Stimulated activated CD8-positive, alpha-beta memory T cell treated with anti-CD3 and anti-CD28 coated beads, Interleukin-7, amount 100 ng/mL, for 48 hours (primary cell): ENCODE measurements around the gene CIRBP.

Experiments
- DNase-seq, 2 donors: peaks; one replicate each; pipeline ENCODE4 v3.0.0-alpha.2; 2020; ENCODE audit warnings: low read depth in 1 of 2; ENCODE audit errors: extremely low read depth in 1 of 2

Gene CIRBP

DNA sequence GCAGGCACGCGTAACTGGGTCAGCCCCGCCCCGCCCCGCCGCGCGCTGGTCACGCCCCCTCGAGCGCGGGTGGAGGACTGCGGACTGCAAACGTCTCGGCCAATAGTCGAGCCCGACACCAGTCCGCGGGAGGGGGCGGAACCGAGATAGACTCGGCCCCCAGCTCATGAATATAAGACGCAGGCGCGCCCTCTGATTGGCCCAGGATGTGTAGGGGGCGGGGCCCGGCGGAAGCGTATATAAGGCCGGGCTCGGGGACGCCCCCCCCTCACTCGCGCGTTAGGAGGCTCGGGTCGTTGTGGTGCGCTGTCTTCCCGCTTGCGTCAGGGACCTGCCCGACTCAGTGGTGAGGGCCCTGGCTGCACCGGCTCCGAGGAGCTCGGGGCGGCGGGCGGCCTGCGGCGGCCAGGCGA, at the start of gene CIRBP:
TSS of gene CIRBP (plus strand) at position 268 of the 413 bp plus-strand sequence. CDS start 1,602 bp downstream, outside the sequence.
- peak; percentile 98 to 100 for DNase-seq

DNA sequence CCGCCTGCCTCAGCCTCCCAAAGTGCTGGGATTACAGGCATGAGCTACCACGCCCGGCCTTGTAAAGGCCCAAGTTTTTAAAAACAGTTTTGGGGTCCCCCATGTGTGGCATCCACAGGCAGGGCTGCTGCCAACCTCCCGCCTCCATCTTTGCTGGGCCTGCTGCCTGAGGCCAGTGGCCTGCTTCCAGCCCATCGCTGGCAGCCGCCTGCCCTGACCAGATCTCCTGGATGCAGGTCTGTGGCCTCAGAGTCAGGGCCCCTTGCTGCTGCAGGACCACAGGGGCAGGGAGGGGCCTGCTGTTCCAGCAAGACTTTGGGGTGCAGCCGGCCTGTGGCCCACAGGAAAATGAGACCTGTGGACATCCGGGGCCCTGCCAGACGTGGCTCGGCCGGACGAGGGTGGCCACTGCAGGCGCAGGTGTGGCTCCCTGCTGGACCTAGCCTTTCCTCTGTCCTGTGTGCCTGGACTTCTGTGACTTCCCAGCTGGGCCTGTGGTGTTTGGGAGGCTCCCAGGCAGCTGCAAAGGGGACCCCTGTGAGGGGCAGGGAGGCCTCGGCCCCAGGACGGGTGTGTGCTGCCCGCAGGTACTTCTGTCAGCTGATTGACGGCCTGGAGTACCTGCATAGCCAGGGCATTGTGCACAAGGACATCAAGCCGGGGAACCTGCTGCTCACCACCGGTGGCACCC, 49.2 kb upstream of the CIRBP start:
- DNase-seq = no peak

DNA sequence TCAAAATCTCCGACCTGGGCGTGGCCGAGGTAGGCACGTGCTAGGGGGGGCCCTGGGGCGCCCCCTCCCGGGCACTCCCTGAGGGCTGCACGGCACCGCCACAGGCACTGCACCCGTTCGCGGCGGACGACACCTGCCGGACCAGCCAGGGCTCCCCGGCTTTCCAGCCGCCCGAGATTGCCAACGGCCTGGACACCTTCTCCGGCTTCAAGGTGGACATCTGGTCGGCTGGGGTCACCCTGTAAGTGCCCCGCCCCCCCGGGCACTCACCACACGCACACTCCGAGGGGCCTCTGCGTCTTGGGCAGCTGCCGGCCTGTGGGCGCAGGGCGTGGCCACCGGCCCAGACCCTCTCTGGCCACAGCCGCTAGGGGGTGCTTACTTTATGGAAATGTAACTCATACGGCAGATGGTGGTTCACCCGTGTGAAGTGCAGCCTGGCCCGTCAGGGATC, 48.6 kb upstream of the CIRBP start:
- no peak for DNase-seq

DNA sequence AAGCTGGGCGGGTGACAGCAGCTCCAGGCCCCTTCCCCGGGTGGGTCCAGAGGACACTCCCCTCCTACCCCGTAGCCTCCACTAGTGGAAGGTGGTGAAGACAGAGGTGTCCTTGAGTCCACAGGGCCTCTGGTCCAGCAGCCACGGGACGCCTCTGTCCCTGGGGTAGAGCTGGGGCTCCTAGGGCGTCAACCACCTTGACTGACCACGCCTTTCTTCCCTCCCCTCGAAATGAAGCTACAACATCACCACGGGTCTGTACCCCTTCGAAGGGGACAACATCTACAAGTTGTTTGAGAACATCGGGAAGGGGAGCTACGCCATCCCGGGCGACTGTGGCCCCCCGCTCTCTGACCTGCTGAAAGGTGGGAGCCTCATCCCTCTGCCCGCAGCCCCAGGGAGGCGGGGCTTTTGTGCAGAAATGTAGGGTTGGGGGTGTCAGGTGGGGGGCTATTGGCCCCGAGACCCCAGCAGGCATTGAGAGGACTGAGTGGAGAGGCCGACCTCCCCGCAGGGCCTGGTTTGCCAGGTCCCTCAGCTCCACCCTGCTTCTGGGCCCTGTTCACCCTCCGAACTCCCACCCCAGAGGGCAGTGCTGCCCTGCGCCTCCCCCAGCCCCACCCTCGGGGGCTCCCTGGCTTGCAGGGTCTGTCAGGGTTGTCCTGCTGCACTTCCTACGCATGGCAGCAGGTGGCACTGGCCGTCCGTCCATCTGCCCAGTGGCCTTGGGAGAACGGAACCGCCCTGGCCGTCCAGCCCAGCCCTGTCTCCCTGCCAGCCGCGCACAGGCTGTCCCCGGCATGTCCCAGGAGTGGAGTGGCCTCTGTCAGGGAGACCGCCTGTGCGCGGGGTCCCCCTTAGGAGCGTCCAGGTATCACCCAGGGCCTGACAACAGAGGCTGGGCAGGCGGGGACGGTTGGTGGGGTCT, 47.9 kb upstream of the CIRBP start:
- DNase-seq = no peak

DNA sequence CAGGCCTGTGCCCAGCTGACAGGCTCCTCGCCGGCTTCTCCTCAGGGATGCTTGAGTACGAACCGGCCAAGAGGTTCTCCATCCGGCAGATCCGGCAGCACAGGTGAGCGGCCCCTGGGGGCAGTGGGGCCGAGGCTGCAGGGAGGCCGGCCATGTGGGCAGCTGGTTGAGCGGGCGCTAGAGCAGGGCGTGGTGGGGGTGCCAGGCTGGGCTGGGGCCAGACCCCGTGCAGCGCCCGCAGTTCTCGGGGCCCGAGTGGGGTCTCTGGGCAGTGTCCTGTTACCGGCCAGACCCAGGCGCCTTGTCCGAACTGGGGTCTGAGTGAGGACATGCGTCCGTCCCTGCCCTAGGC, 47.3 kb upstream of the CIRBP start:
- DNase-seq = no peak

DNA sequence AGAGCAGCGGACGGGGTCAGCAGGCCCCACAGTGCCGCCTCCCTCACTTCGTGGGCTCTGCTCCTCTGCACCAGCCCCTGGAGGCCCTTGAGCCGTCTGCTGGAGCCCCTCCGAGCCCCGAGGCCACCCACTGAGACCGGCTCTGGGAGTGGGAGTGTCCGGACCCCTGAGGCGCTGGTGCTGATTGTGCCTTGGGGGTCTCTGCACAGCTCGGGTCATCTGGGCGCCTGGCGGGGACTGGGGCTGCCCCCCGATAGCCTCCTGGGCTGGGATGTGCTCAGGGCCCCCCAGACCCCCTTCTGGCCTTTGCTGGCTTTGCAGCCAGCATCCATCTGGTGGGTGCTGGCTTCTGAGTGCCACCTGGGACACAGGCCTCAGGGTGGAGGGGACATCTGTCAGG, 46.7 kb upstream of the CIRBP start:
- DNase-seq = no peak

DNA sequence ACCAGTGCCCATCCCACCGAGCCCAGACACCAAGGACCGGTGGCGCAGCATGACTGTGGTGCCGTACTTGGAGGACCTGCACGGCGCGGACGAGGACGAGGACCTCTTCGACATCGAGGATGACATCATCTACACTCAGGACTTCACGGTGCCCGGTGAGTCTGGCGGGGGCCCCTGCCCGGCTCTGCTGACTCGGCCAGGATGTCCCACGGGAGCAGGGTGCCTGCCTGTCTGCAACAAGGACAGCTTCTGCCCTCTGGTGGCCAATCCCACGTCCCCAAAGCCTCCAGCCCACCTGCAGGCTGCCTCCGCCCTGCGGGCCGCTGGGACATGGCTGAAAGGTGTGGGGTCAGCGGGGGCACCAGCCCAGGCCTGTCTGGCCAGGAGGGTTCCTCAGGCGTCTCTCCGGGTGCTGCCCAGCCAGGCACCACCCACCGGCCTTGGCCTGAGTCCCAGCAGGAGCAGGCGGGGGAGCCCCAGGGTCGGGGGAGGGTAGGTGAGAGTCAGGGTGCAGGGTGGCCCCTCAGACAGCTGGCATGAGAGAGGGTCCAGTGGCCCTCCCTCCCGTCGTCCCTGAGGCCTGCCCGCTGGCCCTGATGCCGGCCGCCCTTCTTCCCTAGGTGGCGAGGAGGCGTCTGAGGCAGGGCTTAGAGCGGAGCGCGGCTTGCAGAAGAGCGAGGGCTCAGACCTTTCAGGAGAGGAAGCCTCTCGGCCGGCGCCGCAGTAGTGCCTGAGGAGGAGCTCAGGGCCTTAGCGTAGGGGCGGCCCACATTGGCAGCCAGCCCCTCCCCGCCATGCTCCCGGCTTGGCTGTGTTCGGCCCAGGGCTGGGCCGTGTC, 45.9 kb upstream of the CIRBP start:
- no peak for DNase-seq

DNA sequence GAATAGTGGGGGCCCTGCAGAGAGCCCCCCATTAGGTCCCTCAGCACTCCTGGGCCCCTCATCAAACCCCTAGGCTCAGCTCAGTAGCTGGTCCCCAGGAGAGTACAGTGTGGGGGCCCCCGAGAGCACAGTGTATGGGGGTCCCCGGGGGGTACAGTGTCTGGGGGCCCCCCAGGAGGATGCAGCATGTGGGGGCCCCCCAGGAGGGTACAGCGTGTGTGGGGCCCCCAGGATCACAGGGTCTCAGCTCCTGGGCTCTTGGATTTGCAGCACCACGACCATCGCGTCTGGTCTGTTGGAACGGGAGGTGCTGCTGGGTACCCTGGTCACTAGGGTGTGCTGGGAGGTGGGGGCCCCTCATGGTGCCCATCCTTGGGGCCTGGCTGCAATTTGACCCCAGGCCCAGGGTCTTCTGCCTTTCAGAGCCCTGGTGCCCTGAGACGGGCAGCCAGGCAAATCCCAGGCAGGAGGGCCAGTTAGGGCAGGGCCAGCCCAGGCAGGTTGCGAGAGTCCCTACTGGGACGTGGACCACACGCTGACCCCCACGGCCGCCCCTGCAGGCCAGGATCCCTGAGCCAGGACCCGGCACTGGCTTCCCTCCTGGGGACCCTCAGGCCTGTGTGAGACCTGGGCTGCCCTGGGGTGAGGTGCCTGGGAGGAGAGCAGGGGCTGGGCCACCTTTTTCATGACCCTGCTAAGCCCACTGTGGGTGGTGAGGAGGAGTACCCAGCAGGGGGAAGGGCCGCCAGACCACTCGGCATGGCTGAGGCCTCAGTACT, 44.9 kb upstream of the CIRBP start:
- DNase-seq = no peak

DNA sequence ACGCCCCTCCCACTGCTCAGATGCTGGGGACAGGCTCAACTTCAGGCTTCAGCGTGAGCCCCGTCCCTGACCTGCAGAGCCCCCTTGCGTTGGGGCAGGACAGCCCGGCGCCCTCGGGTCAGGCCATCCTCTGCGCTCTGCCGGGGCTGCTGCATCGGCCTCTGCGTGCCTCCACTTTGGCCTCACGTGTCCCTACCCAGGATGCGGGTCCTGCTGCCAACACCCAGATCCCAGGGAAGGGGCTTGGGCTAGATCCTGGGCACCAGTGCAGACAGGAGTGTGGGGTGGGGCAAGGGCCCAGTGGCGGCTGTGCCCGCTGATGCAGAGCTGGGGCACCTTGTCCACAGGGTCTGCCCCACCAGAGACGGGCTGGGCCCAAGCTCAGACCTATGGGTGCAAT, 44.3 kb upstream of the CIRBP start:
- no peak for DNase-seq

DNA sequence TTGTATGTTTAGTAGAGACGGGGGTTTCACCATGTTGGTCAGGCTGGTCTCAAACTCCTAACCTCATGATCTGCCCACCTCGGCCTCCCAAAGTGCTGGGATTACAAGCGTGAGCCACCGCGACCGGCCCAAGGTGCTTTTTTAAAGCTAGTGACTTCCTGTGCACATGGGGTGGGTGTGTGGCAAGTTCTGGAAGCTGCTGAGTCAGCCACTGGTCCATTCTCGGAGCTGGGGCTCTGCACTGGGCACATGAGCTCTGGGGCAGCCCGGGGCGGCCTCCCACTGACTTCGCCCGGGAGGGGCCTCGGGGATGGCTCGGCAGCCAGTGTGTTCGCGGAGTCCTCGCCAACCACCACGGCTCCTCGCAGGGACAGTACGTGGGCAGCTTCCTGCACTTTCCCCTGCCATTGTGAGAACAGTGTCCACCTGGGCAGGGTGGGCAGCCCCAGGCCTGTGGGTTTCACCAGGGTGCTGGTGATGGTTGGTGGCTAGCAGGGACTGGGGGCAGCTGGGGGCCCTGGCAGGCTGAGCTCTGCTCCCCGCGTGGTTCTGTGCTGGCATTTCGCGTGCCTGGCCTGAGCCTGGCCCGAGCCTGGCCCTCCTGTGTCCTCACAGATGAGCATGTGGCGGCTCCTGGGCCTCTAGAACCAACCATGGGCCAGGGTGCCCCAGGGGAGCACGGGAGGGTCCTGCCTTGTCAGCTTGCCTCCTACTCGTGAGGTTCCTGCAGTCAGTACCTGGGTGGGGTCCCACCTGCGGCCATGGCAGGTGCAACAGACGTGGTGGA, 43.5 kb upstream of the CIRBP start:
- DNase-seq = no peak

DNA sequence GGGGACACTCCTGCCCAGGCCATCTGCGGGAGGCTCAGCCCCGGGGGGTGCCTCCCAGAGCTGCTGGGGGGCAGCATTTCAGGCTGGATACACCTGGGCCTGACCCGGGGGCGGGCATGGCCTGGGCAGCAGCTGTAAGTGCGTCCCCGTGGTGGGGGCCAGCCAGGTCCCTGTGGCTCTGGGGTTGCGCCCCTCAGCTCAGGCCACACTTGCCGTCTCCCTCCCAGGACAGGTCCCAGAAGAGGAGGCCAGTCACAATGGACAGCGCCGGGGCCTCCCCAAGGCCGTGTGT, 43.0 kb upstream of the CIRBP start:
- DNase-seq = no peak

DNA sequence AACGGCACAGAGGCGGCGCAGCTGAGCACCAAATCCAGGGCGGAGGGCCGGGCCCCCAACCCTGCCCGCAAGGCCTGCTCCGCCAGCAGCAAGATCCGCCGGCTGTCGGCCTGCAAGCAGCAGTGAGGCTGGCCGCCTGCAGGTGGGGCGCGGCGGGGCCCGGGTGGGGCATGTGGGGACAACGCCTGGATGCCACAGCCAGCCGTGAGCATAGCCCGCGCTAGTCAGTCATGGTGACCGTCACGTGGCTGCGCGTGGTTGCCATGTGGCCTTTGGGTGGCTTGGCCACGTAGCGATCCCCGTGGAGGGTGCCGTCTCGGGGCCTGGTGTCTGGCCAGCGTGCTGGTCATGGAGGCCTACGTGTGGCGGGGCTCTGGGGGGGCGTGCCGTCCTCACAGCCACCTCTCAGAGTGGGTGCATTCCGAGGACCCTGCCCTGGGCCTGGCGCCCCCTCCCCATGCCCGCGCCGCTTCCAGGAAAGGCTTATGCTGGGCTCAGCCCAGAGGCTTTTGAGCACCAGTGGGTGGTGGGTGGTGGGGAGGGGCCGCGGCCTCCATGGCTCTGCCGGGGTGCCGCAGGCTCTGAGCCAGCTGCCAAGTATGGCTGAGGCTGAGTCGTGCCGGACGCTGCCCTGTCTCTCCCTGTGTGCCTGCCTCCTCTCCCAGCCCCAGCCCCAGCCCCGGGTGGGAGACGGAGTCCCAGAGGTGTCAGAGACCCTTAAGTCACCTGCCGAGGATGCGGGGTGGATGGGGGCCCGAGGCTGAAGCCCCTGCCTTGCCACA, 42.4 kb upstream of the CIRBP start:
- DNase-seq = no peak

DNA sequence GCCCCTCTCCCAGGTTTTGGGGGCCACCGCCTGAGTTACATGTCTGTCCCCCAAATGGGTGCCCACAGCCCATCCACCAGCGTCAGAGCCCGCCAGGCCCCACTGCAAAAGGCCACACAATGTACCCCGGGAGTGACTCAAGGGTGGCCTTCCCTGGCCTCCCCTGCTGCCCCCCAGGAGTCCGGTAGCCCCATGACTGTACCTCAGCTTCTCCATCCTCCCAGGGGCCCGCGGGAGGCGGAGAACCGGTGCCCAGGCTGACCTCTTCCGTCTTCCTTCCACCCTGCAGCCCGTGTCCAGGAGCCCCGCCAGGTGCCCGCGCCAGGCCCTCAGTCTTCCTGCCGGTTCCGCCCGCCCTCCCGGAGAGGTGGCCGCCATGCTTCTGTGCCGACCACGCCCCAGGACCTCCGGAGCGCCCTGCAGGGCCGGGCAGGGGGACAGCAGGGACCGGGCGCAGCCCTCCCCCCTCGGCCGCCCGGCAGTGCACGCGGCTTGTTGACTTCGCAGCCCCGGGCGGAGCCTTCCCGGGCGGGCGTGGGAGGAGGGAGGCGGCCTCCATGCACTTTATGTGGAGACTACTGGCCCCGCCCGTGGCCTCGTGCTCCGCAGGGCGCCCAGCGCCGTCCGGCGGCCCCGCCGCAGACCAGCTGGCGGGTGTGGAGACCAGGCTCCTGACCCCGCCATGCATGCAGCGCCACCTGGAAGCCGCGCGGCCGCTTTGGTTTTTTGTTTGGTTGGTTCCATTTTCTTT, 41.7 kb upstream of the CIRBP start:
- no peak for DNase-seq

DNA sequence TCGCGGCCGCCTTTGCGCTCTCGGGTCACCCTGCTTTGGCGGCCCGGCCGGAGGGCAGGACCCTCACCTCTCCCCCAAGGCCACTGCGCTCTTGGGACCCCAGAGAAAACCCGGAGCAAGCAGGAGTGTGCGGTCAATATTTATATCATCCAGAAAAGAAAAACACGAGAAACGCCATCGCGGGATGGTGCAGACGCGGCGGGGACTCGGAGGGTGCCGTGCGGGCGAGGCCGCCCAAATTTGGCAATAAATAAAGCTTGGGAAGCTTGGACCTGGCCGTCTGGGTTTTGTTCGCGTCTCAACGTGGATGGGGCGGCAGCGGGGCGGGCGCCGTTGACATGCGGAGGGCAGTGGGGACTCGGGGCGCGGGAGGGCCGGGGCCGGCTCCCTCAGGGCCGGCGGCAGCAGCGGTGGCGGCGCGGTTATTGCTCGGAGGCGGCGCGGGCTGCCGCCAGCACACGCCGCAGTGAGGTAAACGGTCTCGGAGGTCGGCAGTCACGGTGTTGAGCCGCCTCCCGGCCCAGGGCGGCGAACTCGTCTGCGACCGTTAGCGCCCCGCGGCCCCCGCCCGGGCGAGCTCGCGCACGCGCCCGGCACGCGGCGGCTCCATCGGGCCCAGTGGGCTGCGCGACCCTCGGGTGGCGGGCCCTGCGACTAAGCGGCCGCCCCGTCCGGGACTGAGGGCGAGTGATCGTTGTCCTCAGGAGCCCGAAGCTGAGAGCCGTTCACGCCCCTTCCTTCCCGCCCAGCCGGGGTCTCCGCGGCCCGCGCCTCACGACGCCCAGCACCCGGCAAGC, 40.8 kb upstream of the CIRBP start:
- no peak for DNase-seq

DNA sequence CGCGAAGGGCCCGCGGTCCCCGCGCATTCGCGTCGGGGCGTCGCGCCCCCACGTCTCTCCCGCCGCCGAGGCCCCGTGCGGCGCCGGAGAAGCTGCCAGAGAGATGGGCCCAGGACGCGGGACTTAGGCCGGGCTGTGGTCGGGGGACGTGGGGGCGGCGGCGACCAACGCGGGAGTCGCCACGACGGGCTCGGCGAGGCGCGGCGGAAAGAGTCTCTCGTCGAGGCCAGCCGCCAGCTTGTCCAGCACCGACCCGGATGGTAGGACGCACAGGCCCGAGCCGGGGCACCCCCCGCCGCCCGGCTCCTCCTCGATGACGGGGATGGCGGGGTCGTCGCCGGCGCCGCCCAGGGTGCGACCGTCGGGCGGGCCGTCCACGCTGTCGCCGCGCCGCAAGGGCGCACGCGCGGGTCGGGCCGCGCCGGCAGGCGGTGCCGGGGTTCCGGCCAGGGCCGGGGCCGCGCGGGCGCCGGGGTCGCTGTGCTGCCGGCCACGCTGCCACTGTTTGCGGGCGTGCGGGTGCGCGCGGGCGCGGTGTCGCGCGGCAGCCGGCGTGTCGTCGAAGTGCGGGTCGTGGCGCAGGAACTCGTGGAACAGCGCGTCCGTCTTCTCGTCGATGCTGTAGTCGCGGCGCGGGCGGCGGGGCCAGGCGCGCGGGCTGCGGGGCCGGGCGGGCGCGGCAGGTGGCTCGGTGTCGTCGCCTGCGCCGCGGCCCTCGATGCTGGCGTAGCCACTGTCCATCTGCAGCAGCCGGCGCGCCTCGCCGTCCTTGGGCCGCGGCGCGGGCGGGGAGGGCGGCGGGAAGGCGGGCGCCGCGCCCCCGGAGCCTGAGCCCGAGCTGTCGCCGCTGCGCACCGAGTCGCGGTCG, 39.8 kb upstream of the CIRBP start:
- no peak for DNase-seq

DNA sequence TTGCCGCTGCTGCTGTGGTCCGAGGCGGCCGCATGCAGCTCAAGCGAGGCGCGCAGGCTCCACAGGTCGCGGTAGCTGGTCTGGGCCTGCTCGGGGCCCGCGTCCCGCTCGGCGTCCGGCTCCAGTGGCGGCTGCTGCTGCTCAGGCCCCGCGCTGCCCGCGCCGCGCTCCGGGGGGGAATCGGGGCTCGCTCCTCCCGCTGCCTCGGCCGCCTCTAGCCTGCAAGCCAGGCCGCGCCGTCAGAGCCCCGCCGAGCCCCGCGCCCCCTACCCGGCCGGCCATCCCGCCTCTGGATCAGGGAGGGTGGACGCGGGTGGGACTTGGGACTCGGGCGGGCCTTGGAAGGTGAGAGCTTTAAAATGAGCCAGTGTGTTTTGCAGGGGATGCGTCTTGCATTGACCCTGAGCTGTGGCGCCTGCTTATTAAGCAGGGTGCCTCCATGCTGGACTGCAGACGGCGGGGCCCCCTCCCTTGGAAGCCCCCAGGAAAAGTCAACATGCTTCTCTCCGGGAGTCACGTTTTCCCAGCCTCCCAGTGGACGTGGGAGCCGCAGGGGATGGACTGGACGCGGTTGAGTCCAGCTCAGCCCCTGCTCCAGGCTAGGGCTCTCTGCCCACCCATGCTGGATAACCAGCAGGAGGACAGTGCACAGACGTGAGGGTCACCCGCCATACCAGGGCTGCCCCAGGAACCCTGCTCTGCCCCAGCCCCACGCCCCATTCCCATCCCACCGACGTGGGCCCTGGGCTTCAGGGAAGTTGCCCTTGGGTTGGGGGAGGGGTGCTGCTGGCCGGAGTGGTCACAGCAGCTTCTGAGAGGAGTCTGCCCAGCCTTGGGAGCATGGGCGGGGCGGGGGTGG, 39.0 kb upstream of the CIRBP start:
- no peak for DNase-seq
